GM18519 (cell line): ENCODE measurements around the gene IL1RAPL2.
"Not testable (repeated sequence)": the region's sequence is repeated elsewhere in the genome, so short reads cannot be mapped to it uniquely, and the experiment has no call there.

Experiments
- ATAC-seq: cut with Tn5 transposase; IDR thresholded peaks from one replicate; pipeline ENCODE4 v1.9.1; 2021; ENCODE audit warnings: mild to moderate bottlenecking, moderate library complexity; ENCODE audit not compliant: unreplicated experiment, low FRiP score

The IL1RAPL2 gene

DNA sequence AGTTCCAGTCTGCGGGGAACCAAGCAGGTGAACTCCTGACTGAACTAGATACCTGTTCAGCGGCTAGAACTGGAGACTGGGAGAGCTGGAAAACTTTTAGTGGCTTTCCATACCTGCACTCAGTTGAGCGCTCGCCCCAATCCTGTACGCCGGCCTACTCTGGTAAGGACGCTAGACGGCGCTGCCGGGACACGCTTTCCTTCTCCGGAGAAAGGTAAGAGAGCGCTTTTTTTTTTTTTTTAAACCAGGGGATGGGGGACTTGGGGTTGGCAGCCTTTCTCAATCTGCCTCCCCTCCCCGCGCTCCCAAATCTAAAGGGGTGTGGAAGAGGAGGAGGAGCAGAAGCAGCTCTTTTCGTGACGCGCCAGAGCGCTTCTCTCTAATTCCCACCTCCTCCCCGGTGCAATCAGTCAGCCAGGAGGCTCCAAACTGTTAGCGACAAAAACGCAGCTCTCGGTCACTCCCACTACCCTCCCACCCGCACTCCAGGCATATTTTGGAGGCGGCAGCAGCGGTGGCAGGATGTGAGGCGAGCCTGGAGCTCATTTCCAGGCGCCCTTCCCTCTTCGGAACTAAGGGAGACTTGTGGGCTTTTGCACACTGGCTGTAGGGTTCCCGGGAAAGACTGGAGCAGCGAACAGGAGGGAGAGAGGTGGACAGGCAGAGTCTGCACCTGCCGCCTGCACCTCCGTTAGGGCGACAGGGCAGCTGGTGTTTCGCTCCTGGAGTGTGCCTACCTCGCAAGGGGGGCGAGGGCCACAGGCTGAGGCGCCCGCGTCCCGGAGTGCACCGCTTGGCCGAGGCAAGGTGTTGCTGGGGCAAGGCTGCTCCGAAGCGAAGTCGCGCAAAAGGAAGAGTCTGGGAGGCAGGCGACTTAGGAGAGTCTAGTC lies at the start of gene IL1RAPL2:
IL1RAPL2 (plus strand) TSS at position 409 of the 890 bp plus-strand sequence.
- ATAC-seq, result no peak

DNA sequence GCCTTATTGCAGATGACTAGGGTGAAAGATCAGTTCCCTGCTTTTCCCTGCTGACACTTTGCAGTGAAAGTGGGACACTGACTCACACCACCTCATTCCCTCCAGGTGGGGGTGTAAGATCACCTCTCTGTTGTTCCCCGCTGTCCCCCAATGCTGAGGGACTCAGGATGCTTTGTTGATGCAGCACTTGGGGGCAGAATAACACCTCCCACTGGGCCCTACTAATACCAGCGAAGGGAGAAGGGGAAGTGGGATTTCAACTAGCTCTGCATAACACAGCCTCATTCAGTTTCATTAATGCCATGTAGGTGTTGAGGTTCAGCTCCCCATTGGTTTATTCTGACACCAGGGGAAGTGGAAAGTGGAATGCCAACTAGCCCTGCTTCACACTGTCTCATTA lies 43.6 kb upstream of the IL1RAPL2 start:
- ATAC-seq, result no peak

DNA sequence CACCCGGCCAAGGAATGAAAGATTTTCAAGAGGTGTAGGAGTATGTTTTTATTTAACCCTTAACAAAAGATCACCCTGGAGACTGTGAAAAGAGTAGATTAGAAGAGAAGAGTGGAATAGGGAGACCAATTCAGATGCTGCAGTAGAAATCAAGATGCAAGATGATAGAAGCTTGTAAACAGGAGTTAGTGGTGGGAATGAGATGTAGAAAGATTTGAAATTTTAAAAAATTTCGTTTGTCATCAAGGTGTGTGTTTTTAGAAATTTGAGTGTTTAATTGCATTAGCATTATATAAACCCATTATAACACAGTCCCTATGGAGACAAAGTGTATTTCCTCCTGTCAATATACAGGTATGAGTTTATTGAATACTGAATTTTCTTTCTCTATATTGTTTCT lies 42.1 kb upstream of the IL1RAPL2 start:
- no peak for ATAC-seq

DNA sequence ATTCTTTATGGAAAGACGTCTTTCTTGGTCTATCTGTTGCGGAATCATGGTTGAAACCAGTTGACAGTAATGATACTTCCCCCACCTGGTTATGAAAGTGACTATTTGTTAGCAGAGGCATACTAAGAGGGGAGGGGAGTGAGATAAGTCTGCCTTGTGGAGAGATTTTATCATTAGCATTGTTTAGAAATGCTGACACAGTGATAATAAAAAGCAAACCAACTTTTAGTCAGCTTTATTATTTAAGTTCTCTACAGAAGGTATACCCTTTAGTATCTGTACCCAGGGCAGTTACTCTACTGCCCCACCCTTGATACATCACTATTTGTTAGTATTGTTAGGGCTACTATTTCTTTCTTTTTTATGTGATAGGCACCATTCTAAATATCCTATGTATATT lies 26.9 kb upstream of the IL1RAPL2 start:
- no peak for ATAC-seq

DNA sequence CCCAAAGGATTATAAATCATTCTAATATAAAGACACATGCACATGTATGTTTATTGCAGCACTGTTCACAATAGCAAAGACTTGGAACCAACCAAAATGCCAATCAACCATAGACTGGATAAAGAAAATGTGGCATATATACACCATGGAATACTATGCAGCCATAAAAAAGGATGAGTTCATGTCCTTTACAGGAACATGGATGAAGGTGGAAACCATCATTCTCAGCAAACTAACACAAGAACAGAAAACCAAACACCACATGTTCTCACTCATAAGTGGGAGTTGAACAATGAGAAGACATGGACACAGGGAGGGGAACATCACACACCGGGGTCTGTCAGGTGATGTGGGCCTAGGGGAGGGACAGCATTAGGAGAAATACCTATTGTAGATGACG lies 23.6 kb upstream of the IL1RAPL2 start:
- ATAC-seq, result not testable (repeated sequence)

DNA sequence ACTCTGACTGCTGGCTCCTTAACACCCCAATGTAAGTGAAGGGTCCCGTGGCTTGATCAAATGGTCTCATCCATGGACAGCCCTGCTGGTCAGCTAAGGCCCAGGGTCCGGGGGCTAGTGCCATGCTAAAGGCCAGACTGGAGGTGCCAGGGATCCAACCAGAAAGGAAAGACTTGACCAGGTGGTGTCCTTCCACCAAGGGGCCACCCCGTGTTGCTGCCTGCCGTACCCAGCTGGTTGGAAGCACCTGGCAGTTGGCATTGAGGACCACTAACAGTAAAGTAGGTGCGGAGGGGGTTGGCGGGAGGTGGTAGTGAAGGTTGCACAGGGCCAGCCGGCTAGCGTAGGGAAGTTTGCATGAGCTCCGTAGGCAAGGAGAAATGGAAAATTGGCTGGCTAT lies 1.7 kb upstream of the IL1RAPL2 start:
- no peak for ATAC-seq

DNA sequence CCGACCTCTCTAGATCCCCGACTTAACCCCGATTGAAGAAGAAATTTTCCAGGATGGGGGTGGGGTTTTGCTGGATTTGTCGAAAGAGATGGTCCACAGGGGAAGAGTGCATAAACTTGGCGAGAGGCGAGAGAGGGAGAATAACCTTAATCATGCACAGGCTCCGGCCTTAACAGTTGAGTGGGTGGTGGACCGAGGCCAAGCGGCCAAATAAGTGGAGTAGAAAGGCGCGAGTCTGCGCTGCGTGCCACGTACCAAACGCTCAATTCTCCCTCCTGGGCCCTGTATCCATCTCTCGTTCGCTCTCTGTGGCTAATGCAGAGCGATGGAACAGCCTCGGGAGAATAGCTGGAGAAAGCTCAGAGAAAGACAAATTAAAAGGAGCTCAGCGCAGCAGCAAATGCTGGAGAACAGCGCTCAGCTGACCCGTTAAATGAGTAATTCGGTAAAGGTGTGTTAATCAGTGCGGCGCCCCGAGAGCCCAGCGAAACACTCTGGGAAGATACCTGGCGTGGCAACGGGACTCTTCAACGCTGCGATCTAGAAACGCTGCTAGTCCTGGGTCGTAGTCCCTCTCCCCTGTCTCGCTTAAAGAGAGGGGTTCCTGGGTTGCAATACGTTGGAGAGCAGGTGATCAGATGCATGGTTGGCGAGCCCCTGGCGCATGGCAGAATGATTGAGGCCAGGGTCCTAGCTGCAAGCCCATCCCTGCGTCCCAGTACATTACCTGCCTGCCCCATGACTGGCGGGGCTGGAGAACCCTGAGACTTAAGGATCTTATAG lies 887 bp upstream of the IL1RAPL2 start:
- ATAC-seq, result no peak

DNA sequence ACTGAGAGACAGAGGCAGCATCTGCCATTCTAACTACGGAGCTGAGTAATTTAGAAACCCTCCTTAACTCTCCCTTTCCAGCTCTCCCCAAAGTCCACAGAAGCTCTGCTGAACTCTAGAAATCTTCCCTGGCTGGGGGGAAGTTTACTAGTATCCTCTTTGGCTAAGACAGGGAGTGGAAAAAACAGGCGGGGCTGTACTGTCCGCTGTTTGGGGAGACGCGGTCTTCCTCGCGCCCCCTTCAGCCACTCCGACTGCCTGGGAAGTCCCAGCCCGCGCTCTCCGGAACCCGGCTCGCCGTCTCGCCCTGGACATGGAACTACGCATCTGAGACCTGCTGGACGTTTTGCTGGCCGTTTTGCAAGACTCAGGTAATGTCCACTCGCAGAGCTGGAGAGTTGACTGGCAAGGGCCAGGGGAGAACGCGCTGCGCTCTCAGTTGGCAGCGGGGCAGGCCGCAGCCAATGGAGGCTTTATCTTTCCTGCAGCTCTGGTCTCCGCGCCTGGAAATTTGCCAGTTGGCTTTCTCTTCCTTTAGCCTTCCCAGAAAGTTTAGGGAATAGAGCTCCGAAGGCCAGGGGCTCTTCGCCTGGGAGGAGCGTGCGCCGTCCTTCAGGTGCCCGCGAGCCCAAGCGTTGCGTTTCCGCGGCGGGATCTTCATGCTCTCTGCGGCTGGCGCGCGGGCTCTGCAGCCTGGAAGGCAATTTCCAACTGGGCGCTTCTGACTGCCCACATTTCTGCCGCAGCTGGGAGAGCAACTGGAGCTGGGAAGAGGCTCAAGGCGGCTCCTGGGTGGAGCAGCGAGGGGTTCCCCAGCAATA lies 892 bp downstream of the IL1RAPL2 start:
- ATAC-seq, result no peak

DNA sequence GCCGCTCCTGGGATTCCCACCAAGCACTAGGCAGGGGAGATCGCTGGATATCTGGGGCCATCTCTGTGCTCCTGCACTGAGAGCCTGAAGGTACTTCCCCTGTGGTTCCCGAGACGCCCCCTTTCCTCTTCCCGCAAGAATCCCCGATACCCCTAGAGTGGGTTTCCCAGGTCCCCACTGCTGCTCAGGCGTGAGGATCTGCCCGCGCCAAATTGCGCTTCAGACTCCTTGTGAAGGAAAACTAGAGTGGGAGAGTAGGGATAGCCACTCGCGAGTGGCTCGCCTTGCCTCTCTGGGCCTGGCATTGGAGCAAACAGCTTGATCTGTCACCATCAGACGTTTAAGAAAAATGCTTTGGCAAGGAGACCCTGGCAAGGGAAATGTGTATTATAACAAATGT lies 1.5 kb downstream of the IL1RAPL2 start:
- ATAC-seq, result no peak

DNA sequence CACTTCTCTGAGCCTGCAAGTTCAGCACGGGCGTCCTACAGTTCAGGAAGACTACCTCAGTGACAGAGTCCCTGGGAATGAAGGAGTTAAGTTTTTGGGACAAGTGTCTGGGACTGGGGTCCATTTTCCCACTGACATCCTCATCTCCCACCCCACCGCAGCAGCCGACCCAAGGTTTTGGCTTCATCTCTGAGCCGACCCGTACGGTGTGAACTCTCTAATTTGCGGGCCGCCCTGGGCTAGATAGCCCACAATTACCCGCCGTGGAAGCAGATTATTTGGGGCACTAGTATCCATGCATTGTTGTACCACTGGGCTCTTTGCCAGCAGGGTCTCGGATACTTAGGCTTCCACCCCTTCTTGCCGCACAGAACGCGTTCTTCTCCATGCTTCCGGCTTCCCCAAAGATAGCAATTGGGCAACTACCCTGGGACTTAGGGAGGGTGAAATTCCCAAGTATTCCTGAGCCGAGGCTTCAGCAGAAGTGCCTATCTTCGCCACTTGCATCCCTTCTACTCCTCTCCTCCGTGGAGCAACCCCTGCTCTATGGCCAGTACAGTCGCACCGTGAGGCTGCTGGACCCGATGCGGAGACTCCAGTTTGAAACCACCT lies 2.4 kb downstream of the IL1RAPL2 start:
- ATAC-seq, result no peak

DNA sequence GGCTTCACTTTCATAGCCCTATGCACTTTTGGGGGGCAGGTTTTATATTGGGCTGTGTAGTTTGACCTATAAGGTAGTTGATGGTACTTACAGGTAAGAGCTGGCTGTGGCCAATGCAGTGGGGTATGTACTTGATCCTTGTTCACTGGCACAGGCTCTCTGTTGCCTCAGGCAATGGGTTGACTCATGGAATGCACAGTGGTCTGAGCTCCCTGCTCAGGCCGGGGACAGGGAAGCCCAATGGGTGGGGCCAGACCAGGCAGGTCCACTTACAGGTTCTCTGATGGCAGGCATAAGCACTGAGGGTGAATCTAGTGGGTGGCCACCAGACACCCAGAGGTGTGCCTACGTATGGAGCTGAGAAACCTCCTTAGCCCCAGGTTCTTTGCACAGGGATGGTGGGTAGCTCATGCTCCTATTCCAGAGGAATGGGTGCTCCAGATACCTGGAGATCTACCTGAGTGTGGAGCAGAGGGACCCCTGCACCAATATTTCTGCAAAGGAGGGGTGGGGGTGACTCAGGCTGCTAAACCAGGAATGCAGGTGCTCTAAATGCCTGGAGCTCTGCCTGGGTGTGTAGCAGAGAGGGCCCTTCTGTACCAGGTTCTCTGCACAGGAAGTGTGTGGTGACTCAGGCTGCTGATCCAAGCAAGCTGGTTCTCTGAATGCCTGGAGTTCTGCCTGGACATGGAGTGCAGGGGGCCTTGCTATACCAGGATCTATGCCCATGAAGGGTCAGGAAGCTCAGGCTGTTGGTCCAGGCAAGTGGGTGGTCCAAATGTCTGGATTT lies 52.3 kb downstream of the IL1RAPL2 start:
- ATAC-seq, result no peak

DNA sequence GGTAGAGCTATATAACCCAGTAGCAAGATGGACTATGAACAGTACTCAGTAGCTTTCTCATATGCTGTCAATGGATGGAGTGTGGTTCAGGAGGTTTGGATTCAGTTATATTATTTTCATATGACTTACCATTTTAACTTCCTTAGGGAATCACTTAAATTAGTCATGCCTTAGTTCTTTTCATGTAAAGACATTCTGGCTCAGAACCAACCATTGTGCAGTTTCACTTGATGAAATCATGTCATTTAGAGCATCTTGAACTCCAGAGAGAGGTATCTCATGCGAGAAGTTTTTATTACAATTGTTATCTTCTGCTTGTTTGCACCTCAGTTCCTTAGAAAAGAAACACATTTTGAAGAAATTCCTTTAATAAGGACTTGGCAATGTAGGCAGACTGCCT lies 55.8 kb downstream of the IL1RAPL2 start:
- ATAC-seq, result no peak

DNA sequence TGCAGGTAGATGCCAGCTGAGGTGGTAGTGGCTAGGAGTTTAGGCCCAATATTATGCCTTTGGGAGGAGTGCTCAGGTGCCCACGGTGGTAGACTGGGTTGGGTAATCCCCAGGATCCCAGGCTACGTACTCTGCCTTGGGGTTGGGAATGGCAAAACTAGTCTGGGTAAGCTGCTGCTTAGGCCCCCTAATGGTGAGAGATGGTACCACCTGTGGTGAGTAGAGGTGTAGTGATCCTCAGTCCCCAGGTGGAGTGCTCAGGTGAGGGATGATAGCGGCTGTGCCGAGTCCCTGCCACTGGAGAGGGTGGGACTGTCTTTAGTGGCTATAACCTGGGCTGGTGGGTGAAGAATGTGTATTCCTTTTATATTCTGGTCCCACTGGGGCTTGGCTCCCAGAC lies 75.2 kb downstream of the IL1RAPL2 start:
- no peak for ATAC-seq

DNA sequence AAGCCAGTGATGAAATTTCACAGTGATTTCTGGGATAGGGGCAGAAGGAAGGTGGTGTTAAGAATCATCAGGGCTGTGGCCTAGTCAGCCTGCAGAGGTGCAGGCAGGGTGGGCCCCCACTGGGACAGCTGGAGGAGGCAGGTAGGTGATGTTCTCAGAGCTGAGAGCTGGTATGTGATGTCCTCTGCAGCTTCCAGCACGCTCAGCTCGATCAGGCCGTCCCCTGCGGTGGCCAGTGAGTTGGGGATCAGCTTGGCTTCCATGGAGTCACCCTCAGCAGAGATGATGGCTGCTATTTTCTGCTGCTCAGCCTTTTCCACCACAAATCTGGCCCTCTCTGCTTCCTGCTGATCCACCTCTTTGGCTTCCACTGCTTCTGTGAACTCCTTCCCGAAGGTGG lies 81.1 kb downstream of the IL1RAPL2 start:
- ATAC-seq, result no peak

DNA sequence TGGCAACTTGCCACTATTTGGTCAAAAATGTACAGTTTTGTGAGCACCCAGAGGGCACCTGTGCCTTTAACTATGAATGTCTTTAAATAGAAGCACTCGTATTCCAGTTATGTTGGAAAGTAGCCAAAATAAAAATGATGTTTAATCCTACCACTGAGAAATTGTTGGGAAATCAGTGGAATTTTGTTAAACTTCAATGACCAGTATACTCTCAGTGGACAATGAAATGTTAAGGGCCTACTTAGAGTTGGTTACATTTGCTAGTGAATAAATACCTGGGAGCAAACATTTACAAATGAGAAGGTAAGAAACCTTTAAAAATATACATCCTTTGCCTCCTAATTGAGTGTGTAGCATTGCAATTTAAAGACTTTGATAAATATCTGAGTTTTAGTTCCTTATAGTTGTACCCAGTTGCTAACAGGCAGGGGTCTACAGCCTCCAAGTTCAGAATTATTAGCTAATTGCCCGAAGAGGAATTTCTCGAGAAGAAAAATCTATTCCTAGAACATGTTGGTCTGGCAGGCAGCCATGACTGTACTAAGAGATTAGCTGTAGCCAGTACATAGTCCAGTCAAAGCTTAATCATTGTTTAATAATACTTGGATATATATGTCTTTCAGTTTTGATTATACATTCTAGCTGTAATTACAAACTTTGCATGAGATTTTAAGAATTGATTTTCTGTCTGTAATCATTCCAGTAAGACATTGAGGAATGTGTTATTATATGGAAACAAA lies 93.2 kb downstream of the IL1RAPL2 start:
- no peak for ATAC-seq

DNA sequence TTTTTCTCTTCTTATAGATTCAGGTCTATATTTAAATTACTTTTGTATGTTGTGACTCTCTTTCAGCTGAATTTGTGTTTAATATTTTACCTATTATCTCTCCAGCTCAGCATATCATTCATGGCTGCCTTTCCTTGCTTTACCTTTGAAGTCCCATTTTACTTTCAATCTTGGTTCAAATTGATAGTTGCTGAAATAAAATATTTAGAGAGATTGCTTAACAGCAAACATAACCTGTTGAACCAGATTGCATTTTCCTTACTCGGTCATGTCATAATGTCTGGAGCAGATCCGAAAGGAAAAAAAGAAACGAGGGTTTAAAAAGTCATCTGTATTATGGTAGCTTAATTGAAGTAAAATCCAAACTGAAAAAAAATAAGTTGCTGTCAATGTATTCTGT lies 94.1 kb downstream of the IL1RAPL2 start:
- no peak for ATAC-seq

DNA sequence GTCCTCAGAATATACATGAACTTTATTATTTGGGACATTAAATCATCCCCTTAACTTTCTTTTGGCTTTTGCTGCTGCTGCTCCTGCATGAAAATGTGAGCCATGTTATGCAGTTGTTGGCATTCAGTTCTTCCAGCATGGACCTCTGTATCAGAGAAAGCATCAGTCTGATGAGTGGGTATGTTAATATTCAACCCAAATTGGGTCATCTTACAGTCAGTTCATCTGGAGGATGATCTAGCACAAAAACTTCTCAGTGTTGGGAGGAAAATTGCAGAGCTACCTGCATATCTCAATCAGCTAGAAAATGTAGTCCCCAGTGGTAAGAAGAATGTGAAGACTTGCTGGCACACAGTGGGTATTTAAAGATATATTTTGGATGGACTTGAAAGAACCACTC lies 96.7 kb downstream of the IL1RAPL2 start:
- ATAC-seq, result no peak

DNA sequence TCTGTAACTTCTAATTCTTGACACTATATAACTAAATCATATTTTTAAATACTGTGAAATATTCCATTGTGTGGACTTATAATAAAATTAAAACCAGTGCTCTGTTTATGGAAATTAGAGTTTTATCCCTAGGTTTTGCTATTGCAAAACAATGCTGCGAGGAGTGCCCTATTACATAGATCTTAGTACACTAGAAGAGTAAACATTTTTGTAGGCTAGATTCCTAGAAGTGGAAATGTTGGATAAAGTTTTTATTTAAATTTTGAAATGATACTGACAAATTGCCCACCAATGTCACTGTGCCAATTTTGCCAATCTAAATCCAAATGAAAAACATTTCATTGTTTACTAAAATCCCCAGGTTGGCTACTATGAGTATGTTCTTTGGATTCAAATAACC lies 99.7 kb downstream of the IL1RAPL2 start:
- ATAC-seq, result no peak

DNA sequence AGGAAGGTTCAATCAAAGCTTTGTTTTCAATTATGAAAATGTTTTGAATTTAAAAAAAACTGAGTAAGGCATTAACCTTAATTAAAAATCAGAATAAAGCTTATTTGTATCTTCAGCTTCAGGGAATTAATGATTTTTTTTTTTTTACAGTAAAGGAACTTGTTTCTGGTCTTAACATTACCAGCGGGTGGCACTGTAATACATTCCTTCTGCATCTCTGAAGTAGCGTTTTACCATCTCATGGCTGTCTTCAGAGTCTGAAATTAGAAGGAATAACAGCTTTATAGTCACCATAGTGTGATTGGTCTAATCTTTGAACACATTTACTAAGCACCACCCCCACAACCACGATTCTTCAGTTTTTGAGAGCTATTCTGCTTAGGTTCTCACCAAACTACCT lies 102.6 kb downstream of the IL1RAPL2 start:
- no peak for ATAC-seq
